ENCODE data around the gene PARD6G. TPM values are rescaled to one million over a fixed set of nuclear protein-coding genes. Genes with fewer than 3 reads are reported as not detected.

PARD6G gene
- total RNA-seq, 2 donors from 2014 or later: 1.9 to 2.8 TPM

DNA sequence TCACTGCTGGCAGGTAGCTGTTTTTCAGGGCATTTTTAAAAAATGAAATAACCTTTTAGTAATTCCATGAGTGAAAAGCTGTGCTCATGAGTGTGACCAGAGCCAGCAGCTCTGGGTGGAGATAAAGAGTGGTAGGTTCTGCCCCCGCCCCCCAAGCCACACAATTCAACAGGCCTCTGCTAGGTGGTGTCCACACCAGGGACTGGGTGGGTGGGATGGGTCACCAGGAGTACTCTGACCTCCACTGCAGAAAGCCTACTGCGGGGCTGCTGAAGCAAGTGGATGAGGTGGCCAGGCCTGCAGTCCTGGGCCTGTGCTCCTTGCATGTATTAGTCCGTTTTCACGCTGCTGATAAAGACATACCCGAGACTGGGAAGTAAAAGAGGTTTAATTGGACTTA is 15.3 kb downstream of the PARD6G start:
- Histone ChIP-seq H3K4me1 (no peaks in the 10 kb centered on the region), H3K27me3 (no peaks in the 10 kb centered on the region), H3K4me3 (no peak overlapping the region), H3K27ac (no peak overlapping the region), H3K36me3 (no peaks in the 10 kb centered on the region), H3K9me3 (no peaks in the 10 kb centered on the region)
- TF ChIP-seq, protein P1, sequence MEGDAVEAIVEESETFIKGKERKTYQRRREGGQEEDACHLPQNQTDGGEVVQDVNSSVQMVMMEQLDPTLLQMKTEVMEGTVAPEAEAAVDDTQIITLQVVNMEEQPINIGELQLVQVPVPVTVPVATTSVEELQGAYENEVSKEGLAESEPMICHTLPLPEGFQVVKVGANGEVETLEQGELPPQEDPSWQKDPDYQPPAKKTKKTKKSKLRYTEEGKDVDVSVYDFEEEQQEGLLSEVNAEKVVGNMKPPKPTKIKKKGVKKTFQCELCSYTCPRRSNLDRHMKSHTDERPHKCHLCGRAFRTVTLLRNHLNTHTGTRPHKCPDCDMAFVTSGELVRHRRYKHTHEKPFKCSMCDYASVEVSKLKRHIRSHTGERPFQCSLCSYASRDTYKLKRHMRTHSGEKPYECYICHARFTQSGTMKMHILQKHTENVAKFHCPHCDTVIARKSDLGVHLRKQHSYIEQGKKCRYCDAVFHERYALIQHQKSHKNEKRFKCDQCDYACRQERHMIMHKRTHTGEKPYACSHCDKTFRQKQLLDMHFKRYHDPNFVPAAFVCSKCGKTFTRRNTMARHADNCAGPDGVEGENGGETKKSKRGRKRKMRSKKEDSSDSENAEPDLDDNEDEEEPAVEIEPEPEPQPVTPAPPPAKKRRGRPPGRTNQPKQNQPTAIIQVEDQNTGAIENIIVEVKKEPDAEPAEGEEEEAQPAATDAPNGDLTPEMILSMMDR (IDR thresholded peaks at IDR 0.05): no peak
- DNase-seq (ENCODE audit: low spot score): peak; percentile 23

DNA sequence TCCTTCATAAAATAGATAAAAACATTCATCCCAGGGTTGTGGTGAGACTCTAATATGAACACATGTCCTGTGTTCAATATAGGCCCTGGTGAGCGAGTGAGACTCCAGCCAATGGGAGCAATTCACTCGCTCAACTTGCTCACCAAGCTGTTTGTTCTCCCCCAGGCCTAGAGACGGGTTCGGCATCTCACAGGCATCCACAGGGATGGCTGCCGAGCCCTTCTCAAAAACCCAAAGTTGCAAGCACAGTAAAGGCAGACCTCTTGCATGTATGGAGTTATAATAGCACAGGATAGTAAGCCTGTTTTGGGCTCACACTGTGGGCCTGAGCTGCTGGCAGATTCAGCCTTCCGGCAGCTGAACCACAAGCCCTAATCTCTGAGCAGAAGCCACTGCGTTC is 15.7 kb downstream of the PARD6G start:
- no peaks in the 10 kb centered on the region for H3K36me3 ChIP-seq
- no peaks in the 10 kb centered on the region for H3K4me1 ChIP-seq
- H3K27me3 ChIP-seq: no peaks in the 10 kb centered on the region
- no peaks in the 10 kb centered on the region for H3K9me3 ChIP-seq
- no peak overlapping the region for H3K27ac ChIP-seq
- TF ChIP-seq, protein P1 (IDR thresholded peaks at IDR 0.05): no peak
- peak; percentile 42 for DNase-seq (ENCODE audit: low spot score)
- no peak overlapping the region for H3K4me3 ChIP-seq

DNA sequence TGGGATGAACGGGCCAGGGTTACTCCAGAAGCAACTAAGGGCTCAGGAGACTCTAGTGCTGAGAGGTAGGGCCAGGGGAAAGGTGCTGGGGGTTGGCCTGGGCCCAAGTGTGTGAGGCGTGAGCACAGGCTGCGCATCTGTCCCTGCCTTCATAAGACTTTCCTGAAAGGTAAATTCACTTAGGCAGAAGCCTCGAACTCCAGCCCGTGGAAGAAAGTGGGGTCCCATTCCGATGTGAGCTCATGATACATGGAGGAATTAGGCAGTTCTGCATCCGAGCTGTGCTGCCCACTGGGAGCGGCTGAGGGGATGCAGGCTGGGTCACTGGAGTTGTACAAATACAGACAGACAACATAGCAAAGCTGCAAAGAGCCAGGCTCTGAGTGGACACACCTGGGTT is 16.2 kb downstream of the PARD6G start:
- TF ChIP-seq, protein P1 (IDR thresholded peaks at IDR 0.05): no peak

DNA sequence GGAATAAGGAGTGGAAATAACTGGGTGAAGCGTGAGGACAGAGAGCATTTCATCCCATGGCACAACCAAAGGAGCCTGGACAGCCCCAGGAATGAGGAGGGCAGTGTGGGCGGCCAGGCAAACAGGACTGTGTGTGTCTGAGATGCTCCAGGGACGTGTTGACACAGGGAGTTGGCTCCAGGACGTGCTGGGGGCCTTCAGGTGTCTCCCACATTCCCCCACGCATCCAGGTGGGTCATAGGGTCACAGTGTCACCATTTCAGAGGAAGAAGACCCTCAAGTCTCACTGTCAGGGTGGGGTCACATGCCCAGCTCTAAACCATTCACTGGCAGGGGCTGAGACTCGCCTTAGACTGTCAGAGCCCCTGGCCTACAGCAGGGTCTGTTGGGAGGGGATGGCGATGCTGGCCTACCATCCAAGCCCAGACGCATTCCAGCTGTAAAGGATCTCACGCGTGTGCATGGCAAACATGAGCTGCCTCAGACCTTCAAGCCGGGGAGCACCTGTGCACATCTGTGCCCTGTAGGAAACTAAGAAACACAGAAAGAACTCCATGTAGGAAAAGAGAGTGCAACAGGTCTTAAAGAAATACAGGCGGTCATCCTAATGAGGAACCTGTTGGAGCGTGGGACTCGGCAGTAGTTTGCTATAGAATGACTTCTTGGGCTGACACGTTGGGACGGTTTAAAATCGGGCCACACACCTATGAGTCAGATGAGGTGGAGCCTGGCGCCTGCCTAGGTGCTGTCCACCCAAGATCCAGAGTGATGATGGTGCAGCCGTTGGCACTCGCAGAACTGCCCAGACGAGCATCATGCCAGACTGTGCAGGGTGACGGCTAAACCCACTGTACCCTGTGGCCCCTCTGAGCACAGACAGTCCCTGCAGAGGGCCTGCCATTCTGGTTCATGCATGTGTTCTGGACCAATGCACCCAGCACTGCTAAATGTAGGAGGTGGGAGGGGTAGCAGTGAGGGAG is 17.3 kb downstream of the PARD6G start:
- TF ChIP-seq, protein P1 (IDR thresholded peaks at IDR 0.05): no peak
- Histone ChIP-seq H3K4me1 (no peaks in the 10 kb centered on the region), H3K9me3 (no peaks in the 10 kb centered on the region), H3K27ac (no peak overlapping the region), H3K27me3 (no peaks in the 10 kb centered on the region), H3K4me3 (no peak overlapping the region), H3K36me3 (no peaks in the 10 kb centered on the region)
- peak; percentile 36 for DNase-seq (ENCODE audit: low spot score)

More for the DNA sequence above, 16.2 kb downstream of the PARD6G start:
- no peaks in the 10 kb centered on the region for H3K4me1 ChIP-seq
- DNase-seq (ENCODE audit: low spot score): no peak
- H3K27me3 ChIP-seq: no peaks in the 10 kb centered on the region
- no peak overlapping the region for H3K27ac ChIP-seq
- no peak overlapping the region for H3K4me3 ChIP-seq
- H3K36me3 ChIP-seq: no peaks in the 10 kb centered on the region
- no peaks in the 10 kb centered on the region for H3K9me3 ChIP-seq

DNA sequence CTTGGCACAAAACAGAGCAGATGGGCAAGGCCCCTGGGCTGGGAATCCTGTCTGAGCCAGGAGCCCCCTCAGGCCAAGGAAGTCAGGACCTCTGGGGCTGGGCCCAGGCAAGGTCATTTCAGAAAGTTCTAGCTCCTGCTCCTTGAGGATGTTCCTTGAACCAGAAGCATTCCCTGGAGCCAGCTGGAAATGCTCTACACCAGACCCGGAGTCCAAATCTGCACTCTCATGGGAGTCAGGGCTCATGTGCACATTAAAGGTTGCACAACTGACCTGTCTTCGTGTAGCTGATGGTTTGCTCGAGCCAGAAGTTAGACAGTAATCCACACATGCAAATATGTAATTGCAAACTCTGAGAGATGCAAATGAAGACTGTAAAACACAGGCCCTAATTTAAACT is 18.0 kb downstream of the PARD6G start:
- Histone ChIP-seq H3K27me3 (no peaks in the 10 kb centered on the region), H3K4me1 (no peaks in the 10 kb centered on the region), H3K9me3 (no peaks in the 10 kb centered on the region), H3K27ac (no peak overlapping the region), H3K4me3 (no peak overlapping the region), H3K36me3 (no peaks in the 10 kb centered on the region)
- TF ChIP-seq, protein P1 (IDR thresholded peaks at IDR 0.05): no peak
- peak; percentile 32 for DNase-seq (ENCODE audit: low spot score)

All from right atrium auricular region (tissue), 2 donors.